Measurements from ENCODE around the gene SAP30. TPM values are rescaled to one million over a fixed set of nuclear protein-coding genes. Genes with fewer than 3 reads are reported as not detected.
A peak's percentile ranks its signal among the peaks of the same experiment; 100 is the strongest.

SAP30 gene
- total RNA-seq, 4 donors from 2014 or later: 22.2 to 47.9 (median 29.8) TPM

GRCh38 chr4:173391701-173392100, 20.9 kb downstream of the SAP30 start:
- H3K9me3 ChIP-seq: no peaks in the 10 kb centered on the region
- peak; percentile 86 for DNase-seq
- H3K36me3 ChIP-seq: no peaks in the 10 kb centered on the region
- H3K4me1 ChIP-seq: peaks cover 3 to 8% of the 10 kb centered on the region in 2 donors
- intact Hi-C loops (cut with DNase I): no loop called here
- TF ChIP-seq CTCF (IDR thresholded peaks at IDR 0.05): no peak
- no peak for TF ChIP-seq POLR2A (IDR thresholded peaks at IDR 0.05)
- WGBS, 2 donors: 18 to 29% methylated on average over 1 of the region's 1 CpG
- H3K27me3 ChIP-seq: no peaks in the 10 kb centered on the region
- no peak overlapping the region for H3K27ac ChIP-seq
- H3K4me3 ChIP-seq (replicated peaks in 1 of 3): no peak overlapping the region

GRCh38 chr4:173397604-173398003, 26.9 kb downstream of the SAP30 start:
- no peaks in the 10 kb centered on the region for H3K27me3 ChIP-seq
- intact Hi-C loops (cut with DNase I): no loop called here
- 58 to 60% methylated on average over 1 of the region's 1 CpG for WGBS, 2 donors
- H3K9me3 ChIP-seq: no peaks in the 10 kb centered on the region
- no peak overlapping the region for H3K27ac ChIP-seq
- TF ChIP-seq POLR2A (IDR thresholded peaks at IDR 0.05) (no peak), CTCF (IDR thresholded peaks at IDR 0.05) (no peak)
- H3K36me3 ChIP-seq: no peaks in the 10 kb centered on the region
- no peak overlapping the region for H3K4me3 ChIP-seq (replicated peaks in 1 of 3)
- H3K4me1 ChIP-seq: no peaks in the 10 kb centered on the region
- no peak for DNase-seq

- Histone ChIP-seq H3K9me3 (no peaks in the 10 kb centered on the region), H3K27me3 (no peaks in the 10 kb centered on the region), H3K36me3 (no peaks in the 10 kb centered on the region), H3K27ac (no peak overlapping the region), H3K4me3 (replicated peaks in 1 of 3) (no peak overlapping the region), H3K4me1 (no peaks in the 10 kb centered on the region)
- TF ChIP-seq POLR2A (IDR thresholded peaks at IDR 0.05): no peak
- DNase-seq: no peak
- intact Hi-C loops (cut with DNase I): no loop called here
These were observed 27.5 kb downstream of the SAP30 start for GRCh38 chr4:173398220-173398619.

GRCh38 chr4:173398779-173399415, 28.1 kb downstream of the SAP30 start, which contains the start of gene SCRG1:
Gene SCRG1 (minus strand): TSS chr4:173399116. CDS start chr4:173391414, 7,702 bp downstream.
- no peaks in the 10 kb centered on the region for H3K36me3 ChIP-seq
- no peak within 1 kb of the TSS for H3K27ac ChIP-seq
- no peaks in the 10 kb centered on the region for H3K9me3 ChIP-seq
- no peak for TF ChIP-seq POLR2A (IDR thresholded peaks at IDR 0.05)
- TF ChIP-seq CTCF (IDR thresholded peaks at IDR 0.05): no peak
- 56 to 59% methylated on average over 4 of the region's 4 CpGs for WGBS, 2 donors
- DNase-seq: no peak
- H3K4me3 ChIP-seq (replicated peaks in 1 of 3): no peak within 1 kb of the TSS
- H3K27me3 ChIP-seq: no peaks in the 10 kb centered on the region
- intact Hi-C loops (cut with DNase I): no loop called here
- H3K4me1 ChIP-seq: no peaks in the 10 kb centered on the region

GRCh38 chr4:173401063-173401462, 30.3 kb downstream of the SAP30 start:
- no peak overlapping the region for H3K4me3 ChIP-seq (replicated peaks in 1 of 3)
- no peak for TF ChIP-seq CTCF (IDR thresholded peaks at IDR 0.05)
- no peak for TF ChIP-seq POLR2A (IDR thresholded peaks at IDR 0.05)
- DNase-seq: no peak
- no peaks in the 10 kb centered on the region for H3K4me1 ChIP-seq
- 95 to 96% methylated on average over 4 of the region's 4 CpGs for WGBS, 2 donors
- intact Hi-C loops (cut with DNase I): no loop called here
- H3K9me3 ChIP-seq: no peaks in the 10 kb centered on the region
- H3K27me3 ChIP-seq: no peaks in the 10 kb centered on the region
- H3K36me3 ChIP-seq: no peaks in the 10 kb centered on the region
- no peak overlapping the region for H3K27ac ChIP-seq

Measured in thyroid gland (tissue), 4 donors.